K562 (cell line): Measurements from ENCODE around the gene SHB. TPM values are rescaled to one million over a fixed set of nuclear protein-coding genes. Genes with fewer than 3 reads are reported as not detected.

Source experiments
- EZH2 ChIP-seq: IDR thresholded peaks from 2 replicates; pipeline ENCODE4 v1.6.1; 2012; ENCODE audit warnings: low read depth, mild to moderate bottlenecking, inconsistent platforms, low read length, borderline replicate concordance
- MEF2A ChIP-seq: IDR thresholded peaks from 2 replicates; pipeline ENCODE4 v1.6.1; 2011; ENCODE audit warnings: low read depth, mild to moderate bottlenecking, low read length, moderate library complexity; ENCODE audit not compliant: control insufficient read depth
- NFIC ChIP-seq: fragments of 450-650 bp; IDR thresholded peaks from 2 replicates; pipeline ENCODE4 v1.6.1; 2017; ENCODE audit warnings: mild to moderate bottlenecking, inconsistent platforms
- NR2C1 ChIP-seq, 2 experiments: fragments of 450-650 bp; IDR thresholded peaks; 2 replicates each; pipeline ENCODE4 v1.6.1; 2017; ENCODE audit warnings: mild to moderate bottlenecking in 2 of 2, antibody characterized with exemption in 1 of 2, inconsistent platforms in 1 of 2, missing compliant biosample characterization in 1 of 2, missing genetic modification characterization in 1 of 2
- PHB2 ChIP-seq: fragments of 450-650 bp; IDR thresholded peaks from 2 replicates; pipeline ENCODE4 v1.6.1; 2017; ENCODE audit warnings: low read depth
- RBM14 ChIP-seq: fragments of 200-400 bp; formaldehyde crosslinking; IDR thresholded peaks from 2 replicates; pipeline ENCODE4 v1.6.1; 2018; ENCODE audit warnings: low read depth, mild to moderate bottlenecking, low read length, moderate library complexity, borderline replicate concordance; ENCODE audit not compliant: insufficient read depth
- RBM34 ChIP-seq: fragments of 200-400 bp; formaldehyde crosslinking; IDR thresholded peaks from 2 replicates; pipeline ENCODE4 v1.6.1; 2018; ENCODE audit warnings: low read length, borderline replicate concordance; ENCODE audit not compliant: insufficient read depth
- RCOR1 ChIP-seq, 2 experiments: IDR thresholded peaks; 2 replicates each; pipeline ENCODE4 v1.6.1; 2012; ENCODE audit warnings: low read depth in 2 of 2, low read length in 2 of 2, borderline replicate concordance in 1 of 2, improper control_type of control experiment in 1 of 2
- SRSF9 ChIP-seq: fragments of 200-400 bp; formaldehyde crosslinking; IDR thresholded peaks from 2 replicates; pipeline ENCODE4 v1.6.1; 2017; ENCODE audit warnings: low read depth, low read length, borderline replicate concordance
- TAF9B ChIP-seq: fragments of 450-650 bp; IDR thresholded peaks from 2 replicates; pipeline ENCODE4 v1.6.1; 2018; ENCODE audit warnings: mild to moderate bottlenecking; ENCODE audit not compliant: partially characterized antibody
- TRIM28 ChIP-seq: fragments of 450-650 bp; IDR thresholded peaks from 2 replicates; pipeline ENCODE4 v1.6.1; 2017
- WHSC1 ChIP-seq: IDR thresholded peaks from one replicate; pipeline ENCODE4 v1.6.1; 2012; ENCODE audit warnings: low read length, control low read depth, inconsistent platforms
- ZBTB1 ChIP-seq: sonication (generic); formaldehyde crosslinking; IDR thresholded peaks from 2 replicates; pipeline ENCODE4 v1.8.1; 2023; ENCODE audit warnings: missing genetic modification reagents, low read depth, mild to moderate bottlenecking, borderline replicate concordance
- ZBTB9 ChIP-seq: fragments of 450-650 bp; formaldehyde crosslinking; IDR thresholded peaks from 2 replicates; pipeline ENCODE4 v1.4.0; 2020; ENCODE audit warnings: mild to moderate bottlenecking, moderate library complexity
- ZFP36 ChIP-seq: fragments of 150-350 bp; IDR thresholded peaks from 2 replicates; pipeline ENCODE4 v1.6.1; 2018; ENCODE audit warnings: low read length, low read depth; ENCODE audit not compliant: partially characterized antibody
- ZFP91 ChIP-seq: sonication (generic); formaldehyde crosslinking; IDR thresholded peaks from 2 replicates; pipeline ENCODE4 v1.8.0; 2022; ENCODE audit warnings: mild to moderate bottlenecking, missing genetic modification reagents
- ZNF507 ChIP-seq: conservative IDR thresholded peaks from 2 replicates; pipeline ENCODE4 v1.6.1; 2017; ENCODE audit warnings: missing genetic modification characterization, missing compliant biosample characterization
- polyA plus RNA-seq, 8 experiments: library from polyadenylated mRNA; depleted of rRNA in 4 of 8; stranded (reverse) in 5 of 8; unstranded in 3 of 8; fragments of >200 nt; fragmentation: Nextera tagmentation in 2 of 8; fragmentation: Illumina TruSeq in 1 of 8; extraction: Ambion mirVana in 2 of 8; extraction: Trizol in 1 of 8; gene quantifications; 2 replicates each; pipeline versions ENCODE4 v1.2.1 to v1.2.3, GENCODE V29; 2011 to 2014; ENCODE audit warnings: inconsistent platforms in 1 of 8, missing spikeins in 1 of 8
- total RNA-seq, 7 experiments: library from RNA; depleted of rRNA in 6 of 7; stranded (reverse); fragments of >200 nt in 6 of 7; fragmentation: Illumina TruSeq in 2 of 7; extraction: Trizol in 2 of 7; gene quantifications; 2 replicates each; pipeline versions ENCODE4 v1.2.1 to v1.2.3, GENCODE V29; 2011 to 2021; ENCODE audit warnings: low replicate concordance in 1 of 7
- TF ChIP-seq, protein P1 (sequence below), 2 experiments: fragments of 450-650 bp in 1 of 2; IDR thresholded peaks; 2 replicates each; pipeline ENCODE4 v1.6.1; 2011 to 2017; ENCODE audit warnings: low read depth in 2 of 2, antibody characterized with exemption in 1 of 2, borderline replicate concordance in 1 of 2, low read length in 1 of 2, mild to moderate bottlenecking in 1 of 2, mixed read lengths in 1 of 2; ENCODE audit not compliant: control insufficient read depth in 1 of 2
- TF ChIP-seq, protein P2 (sequence below): fragments of 450-650 bp; formaldehyde crosslinking; IDR thresholded peaks from 2 replicates; pipeline ENCODE4 v1.4.0; 2020; ENCODE audit warnings: mild to moderate bottlenecking

The SHB gene
- total and polyA plus RNA-seq, 9 of the 15 experiments (the other 6 are each of a cell fraction or from before 2014, with no cell fraction given) = 0.78 to 16.0 (median 5.3) TPM

- TF ChIP-seq EZH2 (no peak), PHB2 (no peak), TAF9B (no peak), RBM14 (no peak), ZNF507 (tag) (no peak), WHSC1 (no peak), ZFP91 (CRISPR knock-in tag) (no peak), NR2C1 (IDR thresholded peaks at IDR 0.05) (no peak), NR2C1 (tag; IDR thresholded peaks at IDR 0.05) (0 out of 2 replicates have a peak, but pooled peaks have one; percentile 12), ZBTB9 (no peak), RBM34 (no peak), RCOR1 (IDR thresholded peaks at IDR 0.05; ENCODE audit: borderline replicate concordance in 1 of 2, low read depth in 2 of 2, low read length in 2 of 2) (peak; percentile 70 to 92; a peak in 2 of 4 replicates), MEF2A (peak; percentile 63; the same call in 1 of the 2 replicates), SRSF9 (no peak), ZBTB1 (CRISPR knock-in tag) (no peak), ZFP36 (no peak), NFIC (peak; percentile 49; the same call in 1 of the 2 replicates), TRIM28 (no peak; the same call in 1 of the 2 replicates)
- TF ChIP-seq, protein P1, sequence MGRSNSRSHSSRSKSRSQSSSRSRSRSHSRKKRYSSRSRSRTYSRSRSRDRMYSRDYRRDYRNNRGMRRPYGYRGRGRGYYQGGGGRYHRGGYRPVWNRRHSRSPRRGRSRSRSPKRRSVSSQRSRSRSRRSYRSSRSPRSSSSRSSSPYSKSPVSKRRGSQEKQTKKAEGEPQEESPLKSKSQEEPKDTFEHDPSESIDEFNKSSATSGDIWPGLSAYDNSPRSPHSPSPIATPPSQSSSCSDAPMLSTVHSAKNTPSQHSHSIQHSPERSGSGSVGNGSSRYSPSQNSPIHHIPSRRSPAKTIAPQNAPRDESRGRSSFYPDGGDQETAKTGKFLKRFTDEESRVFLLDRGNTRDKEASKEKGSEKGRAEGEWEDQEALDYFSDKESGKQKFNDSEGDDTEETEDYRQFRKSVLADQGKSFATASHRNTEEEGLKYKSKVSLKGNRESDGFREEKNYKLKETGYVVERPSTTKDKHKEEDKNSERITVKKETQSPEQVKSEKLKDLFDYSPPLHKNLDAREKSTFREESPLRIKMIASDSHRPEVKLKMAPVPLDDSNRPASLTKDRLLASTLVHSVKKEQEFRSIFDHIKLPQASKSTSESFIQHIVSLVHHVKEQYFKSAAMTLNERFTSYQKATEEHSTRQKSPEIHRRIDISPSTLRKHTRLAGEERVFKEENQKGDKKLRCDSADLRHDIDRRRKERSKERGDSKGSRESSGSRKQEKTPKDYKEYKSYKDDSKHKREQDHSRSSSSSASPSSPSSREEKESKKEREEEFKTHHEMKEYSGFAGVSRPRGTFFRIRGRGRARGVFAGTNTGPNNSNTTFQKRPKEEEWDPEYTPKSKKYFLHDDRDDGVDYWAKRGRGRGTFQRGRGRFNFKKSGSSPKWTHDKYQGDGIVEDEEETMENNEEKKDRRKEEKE (IDR thresholded peaks at IDR 0.05; ENCODE audit: borderline replicate concordance in 1 of 2, control insufficient read depth in 1 of 2, low read depth in 2 of 2, low read length in 1 of 2) = no peak
- TF ChIP-seq, protein P2, sequence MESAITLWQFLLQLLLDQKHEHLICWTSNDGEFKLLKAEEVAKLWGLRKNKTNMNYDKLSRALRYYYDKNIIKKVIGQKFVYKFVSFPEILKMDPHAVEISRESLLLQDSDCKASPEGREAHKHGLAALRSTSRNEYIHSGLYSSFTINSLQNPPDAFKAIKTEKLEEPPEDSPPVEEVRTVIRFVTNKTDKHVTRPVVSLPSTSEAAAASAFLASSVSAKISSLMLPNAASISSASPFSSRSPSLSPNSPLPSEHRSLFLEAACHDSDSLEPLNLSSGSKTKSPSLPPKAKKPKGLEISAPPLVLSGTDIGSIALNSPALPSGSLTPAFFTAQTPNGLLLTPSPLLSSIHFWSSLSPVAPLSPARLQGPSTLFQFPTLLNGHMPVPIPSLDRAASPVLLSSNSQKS (CRISPR knock-in tag) = no peak
Observed at GRCh38 chr9:38062498-38063362, 6.3 kb downstream of the SHB start (continued).
